ENCODE data around the gene OR13F1. TPM values are rescaled to one million over a fixed set of nuclear protein-coding genes. Genes with fewer than 3 reads are reported as not detected.
"Not testable (repeated sequence)": the region's sequence is repeated elsewhere in the genome, so short reads cannot be mapped to it uniquely, and the experiment has no call there.

The OR13F1 gene
- total RNA-seq, 4 donors from 2014 or later = not detected

DNA sequence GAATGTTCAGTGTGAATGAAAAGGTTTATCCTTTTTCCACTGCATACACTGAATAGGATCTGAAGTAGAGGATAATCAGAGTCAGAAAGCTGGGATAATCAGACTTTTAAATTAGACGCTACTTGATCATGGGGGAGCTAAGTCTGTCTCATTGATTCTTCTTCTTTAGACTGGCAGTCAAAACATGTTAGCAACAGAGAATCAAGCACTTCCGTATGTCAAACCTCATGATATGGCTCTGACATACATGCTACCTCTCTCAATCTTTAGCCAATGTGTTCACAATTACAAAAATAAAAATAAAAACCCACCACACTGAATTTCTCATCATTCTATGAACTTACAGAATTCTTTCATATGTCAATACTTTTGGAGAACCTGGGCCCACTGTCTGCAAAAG is 19.0 kb upstream of the OR13F1 start:
- Histone ChIP-seq H3K27ac (no peak overlapping the region), H3K27me3 (no peaks in the 10 kb centered on the region), H3K9me3 (no peaks in the 10 kb centered on the region), H3K4me3 (no peak overlapping the region), H3K36me3 (no peaks in the 10 kb centered on the region), H3K4me1 (no peaks in the 10 kb centered on the region)
- TF ChIP-seq, protein P1, sequence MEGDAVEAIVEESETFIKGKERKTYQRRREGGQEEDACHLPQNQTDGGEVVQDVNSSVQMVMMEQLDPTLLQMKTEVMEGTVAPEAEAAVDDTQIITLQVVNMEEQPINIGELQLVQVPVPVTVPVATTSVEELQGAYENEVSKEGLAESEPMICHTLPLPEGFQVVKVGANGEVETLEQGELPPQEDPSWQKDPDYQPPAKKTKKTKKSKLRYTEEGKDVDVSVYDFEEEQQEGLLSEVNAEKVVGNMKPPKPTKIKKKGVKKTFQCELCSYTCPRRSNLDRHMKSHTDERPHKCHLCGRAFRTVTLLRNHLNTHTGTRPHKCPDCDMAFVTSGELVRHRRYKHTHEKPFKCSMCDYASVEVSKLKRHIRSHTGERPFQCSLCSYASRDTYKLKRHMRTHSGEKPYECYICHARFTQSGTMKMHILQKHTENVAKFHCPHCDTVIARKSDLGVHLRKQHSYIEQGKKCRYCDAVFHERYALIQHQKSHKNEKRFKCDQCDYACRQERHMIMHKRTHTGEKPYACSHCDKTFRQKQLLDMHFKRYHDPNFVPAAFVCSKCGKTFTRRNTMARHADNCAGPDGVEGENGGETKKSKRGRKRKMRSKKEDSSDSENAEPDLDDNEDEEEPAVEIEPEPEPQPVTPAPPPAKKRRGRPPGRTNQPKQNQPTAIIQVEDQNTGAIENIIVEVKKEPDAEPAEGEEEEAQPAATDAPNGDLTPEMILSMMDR (IDR thresholded peaks at IDR 0.05) = no peak
- no peak for TF ChIP-seq POLR2A (IDR thresholded peaks at IDR 0.05)
- TF ChIP-seq EP300 (IDR thresholded peaks at IDR 0.05) = no peak
- 91 to 93% methylated on average over 2 of the region's 2 CpGs for WGBS, 2 donors
- DNase-seq (ENCODE audit: low spot score in 2 of 2) = no peak

DNA sequence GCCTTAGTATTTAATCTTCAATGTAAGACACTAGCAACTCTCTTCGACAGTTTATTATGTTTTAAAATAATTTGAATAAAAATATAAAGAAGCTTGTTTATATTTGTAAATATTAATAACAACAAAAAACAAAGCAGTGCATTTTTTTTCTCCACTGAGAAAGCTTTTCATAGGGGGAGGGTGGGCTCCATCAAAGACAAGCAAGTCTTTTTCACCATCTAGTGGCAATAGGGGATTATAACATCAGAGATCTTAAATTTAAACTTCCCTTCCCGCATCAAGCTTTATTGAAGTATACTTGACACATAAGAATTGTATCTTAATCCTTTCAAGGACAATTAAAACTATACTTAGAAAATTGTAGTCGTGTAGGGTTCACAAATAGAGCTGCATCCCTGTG is 9.3 kb upstream of the OR13F1 start:
- TF ChIP-seq, protein P1 (IDR thresholded peaks at IDR 0.05) = no peak
- TF ChIP-seq POLR2A (IDR thresholded peaks at IDR 0.05) (no peak), EP300 (IDR thresholded peaks at IDR 0.05) (no peak)
- H3K4me3 ChIP-seq = no peak overlapping the region
- H3K27ac ChIP-seq = no peak overlapping the region
- H3K4me1 ChIP-seq = no peaks in the 10 kb centered on the region
- H3K27me3 ChIP-seq = no peaks in the 10 kb centered on the region
- H3K36me3 ChIP-seq = no peaks in the 10 kb centered on the region
- no peaks in the 10 kb centered on the region for H3K9me3 ChIP-seq
- WGBS, 2 donors = 39 to 42% methylated on average over 3 of the region's 3 CpGs
- DNase-seq (ENCODE audit: low spot score in 2 of 2) = no peak

DNA sequence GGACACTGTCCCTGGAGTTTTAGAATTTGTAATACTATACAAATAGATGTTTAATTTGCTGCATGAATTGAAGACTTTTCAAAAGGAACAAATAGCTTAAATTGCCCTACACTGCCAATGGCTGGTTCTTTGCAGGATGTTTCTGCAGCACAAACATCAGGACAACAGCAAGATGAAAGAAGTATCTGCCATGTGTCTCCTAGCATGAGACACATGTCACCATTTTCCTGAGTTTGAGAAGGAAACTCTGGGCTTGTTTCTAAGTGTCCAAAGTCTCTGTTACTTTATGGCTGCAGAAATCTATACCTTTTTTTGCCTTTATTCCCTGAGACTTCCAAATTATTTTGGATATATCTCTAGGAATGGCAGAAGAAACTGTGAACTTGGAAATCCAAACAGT is 623 bp upstream of the OR13F1 start:
- H3K9me3 ChIP-seq = no peaks in the 10 kb centered on the region
- DNase-seq (ENCODE audit: low spot score in 2 of 2) = no peak
- no peaks in the 10 kb centered on the region for H3K36me3 ChIP-seq
- H3K27ac ChIP-seq = no peak overlapping the region
- H3K4me3 ChIP-seq = no peak overlapping the region
- TF ChIP-seq EP300 (IDR thresholded peaks at IDR 0.05) (no peak), POLR2A (IDR thresholded peaks at IDR 0.05) (no peak)
- TF ChIP-seq, protein P1 (IDR thresholded peaks at IDR 0.05) = no peak
- no peaks in the 10 kb centered on the region for H3K27me3 ChIP-seq
- H3K4me1 ChIP-seq = no peaks in the 10 kb centered on the region

DNA sequence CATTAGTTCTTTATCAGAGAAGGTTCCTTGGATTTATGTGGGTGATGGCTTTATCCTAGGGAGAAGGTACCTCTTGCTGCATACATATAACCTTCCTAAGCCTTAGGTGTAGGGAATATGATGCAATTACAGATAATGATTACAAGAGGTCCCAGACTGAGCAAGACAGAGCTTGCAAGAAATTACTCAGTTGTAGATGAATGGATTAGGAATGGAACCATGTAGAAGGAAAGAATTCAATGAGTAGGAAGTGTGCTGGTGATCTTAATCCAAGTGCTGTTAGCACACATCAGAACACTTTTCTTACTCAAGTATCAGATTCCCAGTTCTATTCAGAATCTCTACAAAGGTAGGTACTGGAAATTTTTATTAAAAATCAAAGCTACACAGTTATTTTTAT is 2.5 kb downstream of the OR13F1 start:
- no peak overlapping the region for H3K4me3 ChIP-seq
- H3K27me3 ChIP-seq = no peaks in the 10 kb centered on the region
- DNase-seq (ENCODE audit: low spot score in 2 of 2) = no peak
- no peak overlapping the region for H3K27ac ChIP-seq
- no peaks in the 10 kb centered on the region for H3K9me3 ChIP-seq
- H3K4me1 ChIP-seq = no peaks in the 10 kb centered on the region
- H3K36me3 ChIP-seq = no peaks in the 10 kb centered on the region
- TF ChIP-seq EP300 (IDR thresholded peaks at IDR 0.05) = no peak

DNA sequence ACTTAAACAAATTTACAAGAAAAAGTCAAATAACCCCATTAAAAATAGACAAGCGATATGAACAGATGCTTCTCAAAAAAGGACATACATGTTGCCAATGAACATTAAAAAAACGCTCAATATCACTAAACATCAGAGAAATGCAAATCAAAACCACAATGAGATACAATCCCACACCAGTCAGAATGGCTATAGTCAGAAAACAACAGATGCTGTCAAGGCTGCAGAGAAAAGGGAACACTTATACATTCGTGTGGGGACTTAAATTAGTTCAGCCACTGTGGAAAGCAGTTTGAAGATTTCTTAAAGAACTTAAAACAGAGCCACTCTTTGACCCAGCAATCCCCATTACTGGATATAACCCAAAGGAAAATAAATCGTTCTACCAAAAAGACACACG is 10.8 kb downstream of the OR13F1 start:
- WGBS, 2 donors = 75 to 77% methylated on average over 5 of the region's 5 CpGs
- no peak overlapping the region for H3K27ac ChIP-seq
- no peak for DNase-seq (ENCODE audit: low spot score in 2 of 2)
- H3K36me3 ChIP-seq = no peaks in the 10 kb centered on the region
- H3K4me1 ChIP-seq = no peaks in the 10 kb centered on the region
- no peaks in the 10 kb centered on the region for H3K9me3 ChIP-seq
- H3K27me3 ChIP-seq = no peaks in the 10 kb centered on the region
- H3K4me3 ChIP-seq = no peak overlapping the region
- TF ChIP-seq EP300 (IDR thresholded peaks at IDR 0.05) (no peak), POLR2A (IDR thresholded peaks at IDR 0.05) (no peak)
- TF ChIP-seq, protein P1 (IDR thresholded peaks at IDR 0.05) = no peak

DNA sequence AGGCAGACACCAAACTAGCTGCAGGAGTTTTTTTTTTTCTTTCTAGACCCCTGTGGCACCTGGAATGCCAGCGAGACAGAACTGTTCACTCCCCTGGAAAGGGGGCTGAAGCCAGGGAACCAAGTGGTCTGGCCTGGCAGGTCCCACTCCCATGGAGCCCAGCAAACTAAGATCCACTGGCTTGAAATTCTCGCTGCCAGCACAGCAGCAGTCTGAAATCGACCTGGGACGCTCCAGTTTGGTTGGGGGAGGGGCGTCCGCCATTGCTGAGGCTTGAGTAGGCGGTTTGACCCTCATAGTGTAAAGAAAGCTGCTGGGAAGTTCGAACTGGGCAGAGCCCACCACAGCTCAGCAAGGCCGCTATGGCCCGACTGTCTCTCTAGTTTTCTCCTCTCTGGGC is 16.2 kb downstream of the OR13F1 start:
- H3K27ac ChIP-seq; H3K9me3 ChIP-seq; H3K36me3 ChIP-seq; DNase-seq (ENCODE audit: low spot score in 2 of 2); H3K4me3 ChIP-seq; H3K4me1 ChIP-seq; H3K27me3 ChIP-seq: not testable (repeated sequence)
- 86 to 100% methylated on average over 4 to 10 of the region's 10 CpGs for WGBS, 2 donors

All from tibial nerve (tissue), 4 donors.